NCI-H2196 treated with DMSO at 0.1 percent for 48 hours (cell line): ENCODE measurements around the gene FAM83G.
"Not testable (repeated sequence)": the region's sequence is repeated elsewhere in the genome, so short reads cannot be mapped to it uniquely, and the experiment has no call there.

ENCODE experiments used
- DNase-seq: peaks from one replicate; lab custom pipeline; 2025; ENCODE audit not compliant: unreplicated experiment; lab: John Stamatoyannopoulos, UW

FAM83G gene, protein sequence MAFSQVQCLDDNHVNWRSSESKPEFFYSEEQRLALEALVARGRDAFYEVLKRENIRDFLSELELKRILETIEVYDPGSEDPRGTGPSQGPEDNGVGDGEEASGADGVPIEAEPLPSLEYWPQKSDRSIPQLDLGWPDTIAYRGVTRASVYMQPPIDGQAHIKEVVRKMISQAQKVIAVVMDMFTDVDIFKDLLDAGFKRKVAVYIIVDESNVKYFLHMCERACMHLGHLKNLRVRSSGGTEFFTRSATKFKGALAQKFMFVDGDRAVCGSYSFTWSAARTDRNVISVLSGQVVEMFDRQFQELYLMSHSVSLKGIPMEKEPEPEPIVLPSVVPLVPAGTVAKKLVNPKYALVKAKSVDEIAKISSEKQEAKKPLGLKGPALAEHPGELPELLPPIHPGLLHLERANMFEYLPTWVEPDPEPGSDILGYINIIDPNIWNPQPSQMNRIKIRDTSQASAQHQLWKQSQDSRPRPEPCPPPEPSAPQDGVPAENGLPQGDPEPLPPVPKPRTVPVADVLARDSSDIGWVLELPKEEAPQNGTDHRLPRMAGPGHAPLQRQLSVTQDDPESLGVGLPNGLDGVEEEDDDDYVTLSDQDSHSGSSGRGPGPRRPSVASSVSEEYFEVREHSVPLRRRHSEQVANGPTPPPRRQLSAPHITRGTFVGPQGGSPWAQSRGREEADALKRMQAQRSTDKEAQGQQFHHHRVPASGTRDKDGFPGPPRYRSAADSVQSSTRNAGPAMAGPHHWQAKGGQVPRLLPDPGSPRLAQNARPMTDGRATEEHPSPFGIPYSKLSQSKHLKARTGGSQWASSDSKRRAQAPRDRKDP

DNA sequence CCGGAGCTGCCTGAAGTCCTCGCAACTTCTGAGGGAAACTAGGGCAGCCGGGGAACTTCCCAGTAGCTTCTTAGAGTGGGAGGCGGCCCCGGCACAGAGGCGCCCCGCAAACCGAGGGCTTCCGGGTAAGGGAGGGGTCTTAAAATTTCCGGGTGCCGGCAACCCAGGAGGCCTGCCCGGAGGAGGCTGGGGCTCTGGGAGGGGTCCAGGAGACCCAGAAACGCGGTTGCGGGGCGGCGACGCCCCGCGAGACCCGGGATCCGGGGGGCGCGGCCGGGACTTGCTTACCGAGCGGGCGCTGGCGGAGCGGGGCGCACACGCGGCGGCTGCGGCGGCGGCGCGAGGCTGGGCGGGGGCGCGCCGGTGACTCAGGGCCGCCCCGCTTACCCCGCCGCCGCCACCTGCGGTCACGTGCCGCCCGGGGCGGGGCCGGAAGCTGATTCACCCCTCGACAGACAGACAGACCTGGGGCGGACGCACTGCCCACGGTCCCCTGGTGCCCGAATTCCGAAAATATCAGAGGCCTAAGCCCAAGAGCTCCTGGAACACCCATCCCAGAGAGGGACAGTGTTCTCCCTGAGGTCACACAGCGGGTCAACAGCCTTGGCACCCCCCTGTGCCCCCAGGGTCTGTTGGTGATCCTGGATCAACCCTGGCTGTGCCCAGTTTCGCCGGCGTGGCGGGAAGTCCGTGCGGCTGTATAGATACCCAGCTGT lies at the start of gene FAM83G:
TSS of gene FAM83G (minus strand) at position 344 of the 716 bp plus-strand sequence. CDS start 723 bp downstream, outside the sequence.
- DNase-seq, result peak; percentile 15

DNA sequence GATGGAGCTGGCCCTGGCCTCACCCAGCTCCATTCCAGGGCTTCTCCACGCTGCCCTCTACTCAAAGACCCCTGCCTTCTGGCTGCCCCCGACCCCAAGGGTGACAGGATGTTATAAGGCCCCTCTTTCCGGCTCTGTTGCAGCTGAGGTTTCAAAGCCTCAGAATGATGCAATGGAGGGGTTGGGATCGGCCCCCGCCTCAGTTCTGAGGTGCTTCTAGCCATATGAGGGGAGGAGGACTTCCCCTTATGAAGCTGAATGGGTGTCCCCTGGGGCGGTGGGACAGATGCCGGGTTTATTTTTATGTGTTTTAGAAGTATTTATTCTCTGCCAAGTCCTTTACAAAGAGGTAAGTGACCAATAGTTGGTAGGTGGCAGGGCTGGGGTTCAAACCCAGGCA lies 44.3 kb upstream of the FAM83G start:
- not testable (repeated sequence) for DNase-seq

DNA sequence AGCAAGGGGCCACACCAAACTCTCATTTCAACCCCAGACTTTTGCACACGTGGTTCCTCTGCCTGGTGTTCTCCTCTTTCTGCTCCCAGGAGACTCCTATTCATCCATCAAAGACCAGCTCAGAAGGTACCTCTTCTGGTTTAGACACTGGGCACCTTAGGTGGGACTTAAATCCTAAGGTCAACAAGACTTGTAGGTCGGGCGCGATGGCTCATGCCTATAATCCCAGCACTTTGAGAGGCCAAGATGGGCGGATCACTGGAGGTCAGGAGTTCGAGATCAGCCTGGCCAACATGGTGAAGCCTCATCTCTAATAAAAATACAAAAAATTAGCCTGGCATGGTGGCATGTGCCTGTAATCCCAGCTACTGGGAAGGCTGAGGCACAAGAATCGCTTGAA lies 42.9 kb upstream of the FAM83G start:
- not testable (repeated sequence) for DNase-seq

DNA sequence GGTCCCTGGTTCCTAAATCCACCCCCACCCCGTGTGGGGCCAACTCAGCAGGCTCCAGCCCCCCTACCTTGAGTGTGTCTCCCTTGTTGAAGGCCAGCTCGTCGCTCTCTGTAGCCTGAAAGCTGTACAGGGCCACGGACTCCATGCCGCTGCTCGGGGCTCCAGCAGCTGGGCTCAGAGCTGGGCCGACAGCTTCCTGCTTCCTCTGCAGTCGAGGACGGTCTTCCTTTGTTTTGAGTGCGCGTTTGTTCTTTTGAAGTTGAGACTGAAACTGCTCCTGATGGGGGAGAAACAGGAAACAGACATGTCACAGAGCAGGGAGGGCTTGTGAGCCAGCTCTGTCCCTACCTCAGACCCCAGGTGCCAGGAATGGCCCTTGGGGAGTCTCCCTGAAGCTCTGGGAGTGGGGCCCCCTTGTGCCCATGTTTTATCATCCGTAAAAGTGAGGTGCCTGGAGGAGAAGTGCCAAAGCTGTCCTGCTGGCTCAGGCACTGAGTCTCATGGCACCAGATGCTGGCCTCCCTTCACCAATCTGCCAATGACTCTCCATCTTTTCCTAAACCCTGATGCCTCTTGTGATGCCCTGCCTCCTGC lies 42.3 kb upstream of the FAM83G start, which contains the start of gene GRAP:
TSS of gene GRAP (minus strand) at position 176 of the 594 bp plus-strand sequence. CDS start at position 145, 31 bp downstream.
- not testable (repeated sequence) for DNase-seq

DNA sequence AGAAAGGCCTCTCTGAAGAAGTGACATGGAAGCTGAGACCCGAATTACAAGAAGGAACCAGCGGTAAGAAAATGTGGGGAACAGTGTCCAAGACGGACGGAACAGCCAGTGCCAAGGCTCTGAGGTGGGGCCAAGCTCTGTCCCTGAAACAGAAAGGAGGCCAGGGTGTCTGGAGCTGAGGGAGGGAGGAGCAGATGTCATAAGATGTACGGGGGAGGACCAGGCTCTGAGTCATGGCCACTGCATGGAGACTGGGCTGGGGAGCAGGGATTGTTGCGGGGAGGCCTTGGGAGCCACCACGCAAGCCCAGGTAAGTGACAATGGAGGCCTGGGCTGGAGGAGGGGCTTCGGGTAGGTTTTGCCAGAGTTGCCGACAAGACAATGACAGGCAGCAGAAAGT lies 40.1 kb upstream of the FAM83G start:
- DNase-seq, result not testable (repeated sequence)

DNA sequence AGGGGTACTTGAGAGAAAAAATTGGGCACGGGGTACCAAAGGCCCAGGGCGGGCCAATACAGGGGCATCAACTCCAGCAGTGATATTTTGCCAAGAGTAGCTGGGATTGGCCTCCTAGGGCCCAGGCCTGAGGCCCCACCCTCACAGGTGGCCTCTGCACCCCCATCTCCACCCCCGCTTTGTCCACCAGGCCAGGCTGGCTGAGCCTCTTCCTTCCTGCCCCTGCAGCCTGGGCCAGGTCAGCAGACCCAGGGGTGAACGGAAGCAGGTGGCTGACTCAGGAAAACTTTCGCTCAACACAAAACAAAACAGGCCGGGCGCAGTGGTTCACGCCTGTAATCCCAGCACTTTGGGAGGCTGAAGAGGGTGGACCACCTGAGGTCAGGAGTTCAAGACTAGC lies 38.5 kb upstream of the FAM83G start:
- not testable (repeated sequence) for DNase-seq

DNA sequence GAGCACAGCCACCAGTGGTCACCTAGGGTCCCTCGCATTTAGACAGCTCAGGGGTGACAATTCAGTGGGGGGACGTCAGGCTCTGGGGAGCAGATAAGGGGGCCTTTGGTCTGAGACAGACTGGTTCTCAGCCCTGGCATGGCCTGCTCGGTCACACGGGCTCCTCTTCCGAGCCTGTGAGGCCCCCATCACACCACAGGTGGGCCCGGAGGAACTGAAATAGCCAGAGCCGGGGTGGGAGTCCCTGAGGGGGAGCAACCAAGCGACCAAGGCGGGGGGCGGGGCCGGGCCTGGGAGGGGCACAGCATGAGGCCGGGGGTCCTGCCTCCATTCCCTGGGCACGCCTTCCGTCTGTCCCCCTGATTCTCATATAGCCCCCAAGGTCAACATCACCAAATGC lies 37.8 kb upstream of the FAM83G start:
- not testable (repeated sequence) for DNase-seq

DNA sequence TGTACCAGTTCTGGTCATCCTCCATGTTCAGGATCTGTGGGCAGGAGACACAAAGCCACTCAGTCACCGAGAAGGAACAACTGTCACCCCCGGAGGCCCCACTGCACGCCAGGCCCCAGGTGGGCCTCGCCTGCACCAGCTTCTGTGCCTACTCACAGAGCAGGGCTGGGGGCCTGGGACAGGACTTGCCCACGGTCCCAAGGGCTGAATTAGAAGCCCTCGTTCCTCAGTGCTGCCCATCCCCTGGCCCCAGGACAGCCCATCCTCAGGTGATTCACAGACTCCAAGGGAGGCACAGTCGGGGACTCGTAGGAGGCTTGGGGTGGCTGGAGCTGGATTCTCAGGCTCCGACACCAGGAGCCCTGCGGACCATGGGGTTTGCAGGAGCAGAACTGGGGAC lies 37.3 kb upstream of the FAM83G start:
- not testable (repeated sequence) for DNase-seq

DNA sequence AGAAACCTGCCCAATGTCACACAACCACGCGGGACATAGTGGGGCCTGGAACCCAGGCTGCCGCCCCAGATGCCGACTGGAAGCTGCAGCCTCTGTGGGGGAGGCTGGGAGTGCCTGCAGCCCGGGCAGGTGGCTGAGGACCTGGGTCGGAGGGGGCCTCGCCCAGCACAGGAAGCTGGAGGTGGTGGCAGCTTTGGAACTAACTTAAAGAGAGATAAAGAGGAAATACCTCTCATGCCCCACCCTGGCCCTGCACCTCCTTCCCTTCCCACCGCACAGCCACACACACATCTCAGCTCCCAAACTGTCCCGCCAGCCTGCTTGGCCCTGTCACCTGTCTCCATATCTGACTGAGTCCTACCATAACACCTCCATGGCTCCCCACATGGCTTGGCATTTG lies 35.8 kb upstream of the FAM83G start:
- DNase-seq, result not testable (repeated sequence)

DNA sequence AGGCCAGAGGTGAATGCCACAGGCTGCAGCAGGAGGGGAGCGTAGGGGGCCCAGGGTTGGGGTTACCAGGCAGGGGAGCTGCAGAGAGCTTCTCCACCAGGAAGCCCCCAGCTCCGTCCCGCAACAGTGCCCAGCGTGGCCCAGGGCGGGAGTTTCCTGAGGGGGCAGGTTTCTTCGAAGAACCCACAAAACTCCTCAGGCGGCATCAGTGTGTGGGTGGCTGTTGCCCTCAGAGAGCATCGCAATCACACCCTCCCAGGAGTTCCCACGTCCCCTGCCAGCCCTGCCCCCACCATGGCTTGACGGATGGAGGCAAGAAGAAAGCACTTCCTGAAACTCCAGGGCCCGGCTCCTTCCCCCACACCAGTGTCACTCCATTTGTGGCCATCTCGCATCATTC lies 34.2 kb upstream of the FAM83G start:
- DNase-seq, result not testable (repeated sequence)

DNA sequence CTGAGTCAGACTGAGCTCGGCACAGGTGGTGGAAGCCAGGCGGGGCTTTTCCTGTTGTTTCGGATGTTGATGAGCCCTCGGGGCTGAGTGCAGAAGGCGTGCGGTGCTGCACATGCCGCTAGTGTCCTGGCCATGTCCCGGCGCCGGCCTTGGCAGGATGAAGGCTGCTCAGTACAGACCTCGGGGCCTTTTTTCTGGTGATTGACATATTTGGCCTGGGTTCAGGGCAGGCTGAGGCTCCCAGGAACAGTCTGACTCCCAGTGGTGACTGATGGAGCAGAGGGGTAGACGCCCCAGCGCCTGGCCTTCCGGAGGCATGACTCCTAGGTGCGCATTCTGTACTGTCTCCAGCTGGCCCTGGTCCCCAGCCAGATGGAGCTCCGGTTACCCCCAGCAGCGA lies 33.4 kb upstream of the FAM83G start:
- DNase-seq, result not testable (repeated sequence)

DNA sequence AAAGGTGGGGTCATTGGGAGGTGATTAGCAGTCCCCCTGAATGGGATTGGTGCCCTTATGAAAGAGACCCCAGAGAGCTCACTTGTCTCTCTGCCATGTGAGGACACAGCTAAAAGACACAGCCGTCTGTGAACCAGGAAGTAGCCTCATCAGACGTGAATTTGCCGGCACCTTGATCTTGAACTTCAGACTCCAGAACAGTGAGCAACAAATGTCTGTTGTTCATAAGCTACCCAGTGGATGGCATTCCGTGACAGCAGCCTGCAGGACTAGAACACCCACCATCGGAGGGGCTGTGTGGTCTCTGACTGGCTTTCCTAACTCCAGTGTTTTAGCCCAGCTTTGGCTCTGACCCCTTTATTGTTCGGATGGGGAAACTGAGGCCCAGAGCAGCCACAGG lies 33.0 kb upstream of the FAM83G start:
- not testable (repeated sequence) for DNase-seq

DNA sequence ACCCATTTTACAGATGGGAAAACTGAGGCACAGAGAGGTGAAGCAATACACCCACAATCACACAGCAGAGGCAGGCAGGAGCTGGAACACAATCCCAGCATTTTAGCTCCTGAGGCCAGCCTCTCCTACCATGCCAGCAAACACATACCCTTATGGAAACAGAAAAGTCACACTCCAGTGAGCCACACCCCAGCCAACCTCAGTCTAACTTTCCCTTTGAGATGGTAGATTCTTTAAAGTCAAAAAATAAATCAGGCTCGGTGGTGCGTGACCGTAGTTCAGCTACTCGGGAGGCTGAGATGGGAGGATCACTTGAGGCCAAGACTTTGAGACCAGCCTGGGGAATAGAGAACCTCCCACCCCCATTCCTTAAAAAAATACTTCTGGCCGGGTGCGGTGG lies 31.6 kb upstream of the FAM83G start:
- not testable (repeated sequence) for DNase-seq

DNA sequence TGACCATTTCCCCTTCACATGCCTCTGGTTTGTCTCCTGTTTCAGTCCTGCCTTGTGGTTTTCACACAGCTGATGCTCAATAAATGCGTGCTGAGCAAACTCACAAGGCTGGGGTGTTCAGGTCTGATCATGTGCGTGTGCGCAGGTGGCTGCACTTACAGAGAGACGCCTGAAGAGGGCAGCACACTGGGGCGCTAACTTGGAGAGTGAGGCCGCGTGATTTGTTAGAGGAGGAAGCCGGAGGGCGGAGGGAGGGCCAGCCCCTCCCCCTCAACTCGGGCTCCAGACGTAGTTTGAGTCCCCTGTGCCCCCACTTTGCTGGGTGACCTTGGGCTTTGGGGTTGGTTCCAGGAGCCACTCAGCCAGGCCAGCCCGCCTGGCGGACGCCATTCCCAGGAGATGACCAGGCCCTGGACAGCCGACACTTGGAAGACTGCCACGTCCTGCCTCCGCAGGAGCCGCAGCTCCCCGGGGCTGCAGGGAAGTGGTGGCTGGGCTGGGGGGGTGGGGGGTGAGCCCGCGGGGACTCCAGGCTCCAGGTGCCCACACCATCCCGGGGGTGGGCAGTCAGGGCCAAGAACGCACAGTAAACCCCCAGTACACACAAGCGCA lies 27.9 kb upstream of the FAM83G start:
- not testable (repeated sequence) for DNase-seq

DNA sequence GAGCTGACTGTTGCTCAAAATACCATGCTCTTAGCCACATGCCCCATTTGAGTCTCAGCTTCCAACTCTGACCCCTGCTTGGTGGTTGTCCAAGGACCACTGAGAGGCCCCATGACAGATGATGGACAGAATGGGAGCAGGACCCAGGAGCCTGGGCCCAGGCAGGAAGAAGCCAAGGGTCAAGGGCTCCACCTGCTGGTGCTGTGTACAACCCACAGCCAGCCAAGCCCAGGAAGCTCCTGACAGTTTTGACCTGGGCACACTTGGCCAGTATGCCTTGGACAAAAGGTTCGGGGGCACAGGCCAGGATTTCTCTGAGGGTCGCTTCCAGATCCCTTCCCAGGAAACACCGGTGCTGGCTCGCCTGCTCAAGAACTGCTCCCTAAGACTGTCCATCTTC lies 27.2 kb upstream of the FAM83G start:
- not testable (repeated sequence) for DNase-seq

DNA sequence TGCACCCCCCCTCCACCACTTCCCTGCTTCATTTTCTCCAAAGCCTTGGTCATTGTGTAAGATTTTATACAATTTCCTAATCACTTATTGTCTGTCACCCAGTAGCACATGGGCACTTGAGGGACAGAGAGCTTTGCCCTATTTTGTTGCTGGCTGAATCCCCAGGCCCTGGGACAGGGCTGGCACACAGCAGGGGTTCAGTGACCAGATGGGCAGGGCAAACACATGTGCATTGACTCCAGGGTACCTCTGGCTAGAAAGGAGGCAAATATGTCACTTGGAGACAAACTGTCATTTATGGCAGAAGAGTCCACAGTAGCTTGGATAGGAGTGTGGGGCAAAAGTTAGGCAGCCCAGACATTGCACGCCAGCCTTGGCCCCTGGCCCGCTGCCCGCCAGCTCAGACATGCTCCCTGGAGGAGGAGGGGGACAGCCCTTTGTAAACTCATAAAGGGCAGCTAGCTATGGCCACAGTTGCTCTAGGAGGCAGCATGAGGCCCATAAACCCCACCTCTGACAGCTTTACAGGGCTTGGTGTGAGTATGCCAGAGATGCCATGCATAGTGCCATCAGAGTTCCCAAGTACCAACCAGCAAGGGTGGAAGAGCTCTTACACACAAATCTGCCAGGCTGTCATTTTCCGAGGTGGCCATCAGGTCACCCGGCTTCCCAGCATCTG lies 26.3 kb upstream of the FAM83G start:
- DNase-seq, result not testable (repeated sequence)

DNA sequence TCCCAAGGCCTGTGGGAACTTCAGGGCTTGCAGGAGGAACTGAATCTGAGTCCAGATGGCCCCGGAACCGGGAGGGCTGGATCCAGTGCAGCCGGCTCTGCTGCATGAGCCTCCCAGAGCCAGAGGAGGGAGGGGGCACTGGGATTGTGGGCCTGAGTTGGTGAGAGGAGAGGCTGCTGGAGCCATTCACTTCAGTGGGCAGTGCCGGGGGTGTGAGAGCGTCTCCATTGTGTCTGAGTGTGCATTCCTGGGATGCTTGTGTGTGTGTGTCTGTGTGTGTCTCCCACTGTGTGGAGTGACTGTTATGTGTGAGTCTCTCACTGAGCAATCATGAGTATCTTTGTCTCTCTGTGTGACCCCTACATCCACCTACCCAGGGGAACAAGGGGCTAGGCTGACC lies 25.2 kb upstream of the FAM83G start:
- DNase-seq, result not testable (repeated sequence)

DNA sequence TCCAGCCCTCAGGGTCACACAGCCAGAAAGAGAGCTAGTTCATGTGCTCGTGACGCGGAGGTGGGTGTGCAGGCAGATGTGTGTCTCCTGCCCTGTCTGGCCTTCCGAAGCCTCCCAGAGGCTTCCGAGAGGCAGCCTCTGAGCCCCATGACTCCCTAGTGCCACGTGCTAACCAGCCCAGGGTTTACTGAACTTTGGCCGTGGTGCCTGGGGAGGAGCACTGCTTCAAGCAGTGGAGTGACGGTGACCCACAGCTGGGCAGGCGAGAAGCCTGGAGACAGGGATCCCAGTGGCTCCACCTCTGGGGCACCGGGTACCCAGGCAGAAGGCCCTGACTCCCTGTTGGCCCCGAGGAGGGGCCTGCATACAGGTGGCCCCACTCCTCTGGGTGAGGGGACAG lies 24.1 kb upstream of the FAM83G start:
- not testable (repeated sequence) for DNase-seq
